ENCODE results near the gene MCC. TPM values are rescaled to one million over a fixed set of nuclear protein-coding genes. Genes with fewer than 3 reads are reported as not detected.

The MCC gene
- total and polyA plus RNA-seq, 12 donors, result 1.8 to 12.6 (median 8.9) TPM

DNA sequence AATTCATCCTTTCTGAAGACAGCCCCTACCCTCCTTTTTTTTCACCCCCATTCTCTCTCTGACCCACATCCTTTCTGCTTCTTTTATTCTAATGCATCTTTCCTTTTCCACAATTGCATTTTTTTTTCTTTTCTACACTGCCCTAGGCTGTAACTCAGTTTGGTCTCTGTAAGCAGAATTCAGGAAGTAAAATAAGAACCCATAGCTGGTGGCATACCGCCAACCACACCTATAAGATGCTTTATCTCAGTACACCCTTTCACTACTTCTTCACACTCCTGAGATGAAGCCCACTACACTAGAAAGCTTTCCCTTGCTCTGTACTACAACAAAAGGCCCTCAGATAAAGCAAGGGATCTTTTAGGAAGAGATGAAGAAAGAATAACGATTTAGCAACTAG is 37.3 kb downstream of the MCC start:
- 24 to 42% (median 28%) methylated on average over 2 of the region's 2 CpGs for WGBS, 4 donors
- DNase-seq, result no peak
- H3K4me3 ChIP-seq, result no peak overlapping the region
- H3K36me3 ChIP-seq (replicated peaks in 1 of 2), result no peaks in the 10 kb centered on the region
- H3K9me3 ChIP-seq (replicated peaks in 1 of 3), result peaks cover 0 to under 1% (median 0%) of the 10 kb centered on the region in 3 donors
- no peak overlapping the region for H3K27ac ChIP-seq
- TF ChIP-seq POLR2A (IDR thresholded peaks at IDR 0.05), result no peak
- TF ChIP-seq, protein P1, sequence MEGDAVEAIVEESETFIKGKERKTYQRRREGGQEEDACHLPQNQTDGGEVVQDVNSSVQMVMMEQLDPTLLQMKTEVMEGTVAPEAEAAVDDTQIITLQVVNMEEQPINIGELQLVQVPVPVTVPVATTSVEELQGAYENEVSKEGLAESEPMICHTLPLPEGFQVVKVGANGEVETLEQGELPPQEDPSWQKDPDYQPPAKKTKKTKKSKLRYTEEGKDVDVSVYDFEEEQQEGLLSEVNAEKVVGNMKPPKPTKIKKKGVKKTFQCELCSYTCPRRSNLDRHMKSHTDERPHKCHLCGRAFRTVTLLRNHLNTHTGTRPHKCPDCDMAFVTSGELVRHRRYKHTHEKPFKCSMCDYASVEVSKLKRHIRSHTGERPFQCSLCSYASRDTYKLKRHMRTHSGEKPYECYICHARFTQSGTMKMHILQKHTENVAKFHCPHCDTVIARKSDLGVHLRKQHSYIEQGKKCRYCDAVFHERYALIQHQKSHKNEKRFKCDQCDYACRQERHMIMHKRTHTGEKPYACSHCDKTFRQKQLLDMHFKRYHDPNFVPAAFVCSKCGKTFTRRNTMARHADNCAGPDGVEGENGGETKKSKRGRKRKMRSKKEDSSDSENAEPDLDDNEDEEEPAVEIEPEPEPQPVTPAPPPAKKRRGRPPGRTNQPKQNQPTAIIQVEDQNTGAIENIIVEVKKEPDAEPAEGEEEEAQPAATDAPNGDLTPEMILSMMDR (IDR thresholded peaks at IDR 0.05), result no peak
- no peaks in the 10 kb centered on the region for H3K27me3 ChIP-seq
- intact Hi-C loops (cut with DNase I), result no loop called here
- H3K4me1 ChIP-seq (replicated peaks in 1 of 2), result no peaks in the 10 kb centered on the region

DNA sequence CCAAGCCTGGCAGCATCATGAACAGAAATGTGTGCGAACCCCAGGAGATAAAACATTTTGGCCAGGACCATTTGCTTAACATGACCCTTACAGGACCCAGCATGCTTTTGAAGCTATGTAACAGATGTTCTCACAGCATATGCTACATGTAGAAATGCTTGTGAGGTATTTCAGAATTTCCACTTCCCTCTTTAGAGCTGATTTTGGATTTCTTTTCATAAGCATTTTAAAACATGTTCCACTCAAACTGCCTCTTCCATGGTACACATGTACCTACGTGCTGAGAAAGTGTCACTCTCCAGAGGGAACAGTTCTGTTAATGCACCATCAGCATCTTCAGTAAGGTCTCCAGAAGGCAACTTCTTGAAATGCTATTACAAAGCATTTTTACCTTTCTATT is 37.8 kb downstream of the MCC start:
- no peak for DNase-seq
- Histone ChIP-seq H3K27ac (no peak overlapping the region), H3K27me3 (no peaks in the 10 kb centered on the region), H3K9me3 (replicated peaks in 1 of 3) (peaks cover 0 to 5% (median 0%) of the 10 kb centered on the region in 3 donors), H3K4me1 (replicated peaks in 1 of 2) (no peaks in the 10 kb centered on the region), H3K36me3 (replicated peaks in 1 of 2) (no peaks in the 10 kb centered on the region), H3K4me3 (no peak overlapping the region)
- intact Hi-C loops (cut with DNase I), result no loop called here
- TF ChIP-seq, protein P1 (IDR thresholded peaks at IDR 0.05), result no peak
- TF ChIP-seq POLR2A (IDR thresholded peaks at IDR 0.05), result no peak
- WGBS, 4 donors, result 62 to 75% (median 69%) methylated on average over 2 of the region's 2 CpGs

DNA sequence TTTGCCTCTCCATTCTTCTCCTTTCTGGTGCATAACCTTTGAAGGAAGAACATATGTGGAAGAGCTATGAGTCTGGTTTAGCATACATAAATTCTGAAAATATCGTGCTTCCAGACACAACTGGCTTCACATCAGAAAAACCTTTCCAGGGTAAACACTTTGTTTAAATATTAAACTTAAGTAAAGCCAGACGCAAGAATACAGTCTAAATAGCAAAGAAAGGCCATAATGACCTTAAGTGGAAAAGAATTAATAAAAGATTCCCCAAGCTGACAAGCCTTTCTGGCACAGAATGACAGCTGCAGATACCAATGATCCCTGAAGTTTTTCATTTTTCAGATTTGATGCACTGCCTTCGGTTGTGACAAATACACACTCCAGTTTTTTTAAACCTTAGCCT is 40.0 kb downstream of the MCC start:
- Histone ChIP-seq H3K4me1 (replicated peaks in 1 of 2) (no peaks in the 10 kb centered on the region), H3K9me3 (replicated peaks in 1 of 3) (peaks cover 0 to 5% (median 0%) of the 10 kb centered on the region in 3 donors), H3K27me3 (no peaks in the 10 kb centered on the region), H3K36me3 (replicated peaks in 1 of 2) (no peaks in the 10 kb centered on the region), H3K27ac (no peak overlapping the region), H3K4me3 (no peak overlapping the region)
- intact Hi-C loops (cut with DNase I), result no loop called here
- TF ChIP-seq, protein P1 (IDR thresholded peaks at IDR 0.05), result no peak
- no peak for TF ChIP-seq POLR2A (IDR thresholded peaks at IDR 0.05)
- no peak for DNase-seq
- 78 to 86% (median 81%) methylated on average over 3 of the region's 3 CpGs for WGBS, 4 donors

DNA sequence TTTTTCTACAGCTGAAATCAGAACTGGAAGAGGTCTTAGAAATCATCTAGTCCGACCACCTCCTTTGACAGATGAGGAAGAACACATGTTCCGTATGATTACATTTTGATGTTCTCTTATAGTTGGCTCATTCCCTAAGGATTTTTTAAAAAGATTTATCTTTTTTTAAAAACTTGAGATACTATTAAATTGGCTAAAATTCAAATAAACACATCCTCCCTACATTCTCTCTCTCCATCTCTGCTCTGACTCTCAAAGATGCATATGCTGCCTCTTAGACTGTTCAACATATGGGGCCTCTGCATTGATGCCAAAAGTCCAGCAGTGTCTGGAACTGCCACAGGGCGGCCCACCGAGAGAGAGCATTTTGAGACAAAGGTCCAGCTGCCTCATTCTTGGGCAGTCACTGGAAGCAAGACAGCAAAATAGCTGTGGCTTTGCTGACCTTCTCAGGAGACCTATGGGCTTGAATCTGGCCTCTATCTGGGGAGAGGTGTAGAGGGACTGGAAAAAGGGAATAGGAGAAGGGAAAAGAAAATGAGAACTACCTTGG is 40.7 kb downstream of the MCC start:
- DNase-seq, result no peak
- intact Hi-C loops (cut with DNase I), result no loop called here
- Histone ChIP-seq H3K36me3 (replicated peaks in 1 of 2) (no peaks in the 10 kb centered on the region), H3K9me3 (replicated peaks in 1 of 3) (peaks cover 0 to 5% (median 0%) of the 10 kb centered on the region in 3 donors), H3K4me3 (no peak overlapping the region), H3K27ac (no peak overlapping the region), H3K27me3 (no peaks in the 10 kb centered on the region), H3K4me1 (replicated peaks in 1 of 2) (no peaks in the 10 kb centered on the region)
- 67 to 72% (median 69%) methylated on average over 4 of the region's 4 CpGs for WGBS, 4 donors
- TF ChIP-seq, protein P1 (IDR thresholded peaks at IDR 0.05), result no peak
- no peak for TF ChIP-seq POLR2A (IDR thresholded peaks at IDR 0.05)
